ENCODE results near the gene CADM2. TPM values are rescaled to one million over a fixed set of nuclear protein-coding genes. Genes with fewer than 3 reads are reported as not detected.

CADM2 gene
- total RNA-seq, 1 donor from 2014 or later: 4.4 TPM

DNA sequence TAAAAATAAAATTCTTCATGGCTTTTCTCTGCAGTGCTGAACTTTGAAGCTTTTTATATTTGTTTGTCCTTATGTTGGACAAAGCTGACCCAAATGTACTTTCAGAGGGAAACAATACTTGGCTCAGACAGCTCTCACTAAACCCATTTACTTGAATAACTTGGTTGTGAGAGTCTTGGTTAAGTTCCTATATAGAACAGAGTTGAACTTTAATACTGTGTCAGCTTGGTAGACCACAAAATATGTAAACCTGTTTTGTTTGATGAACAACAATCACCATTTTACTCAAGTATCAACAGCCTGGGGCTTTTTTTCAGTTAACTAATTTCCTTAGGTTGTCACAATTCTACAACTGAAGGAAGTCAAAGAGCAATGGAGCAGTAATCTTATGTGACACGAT, 211.9 kb downstream of the CADM2 start:
- TF ChIP-seq, protein P1, sequence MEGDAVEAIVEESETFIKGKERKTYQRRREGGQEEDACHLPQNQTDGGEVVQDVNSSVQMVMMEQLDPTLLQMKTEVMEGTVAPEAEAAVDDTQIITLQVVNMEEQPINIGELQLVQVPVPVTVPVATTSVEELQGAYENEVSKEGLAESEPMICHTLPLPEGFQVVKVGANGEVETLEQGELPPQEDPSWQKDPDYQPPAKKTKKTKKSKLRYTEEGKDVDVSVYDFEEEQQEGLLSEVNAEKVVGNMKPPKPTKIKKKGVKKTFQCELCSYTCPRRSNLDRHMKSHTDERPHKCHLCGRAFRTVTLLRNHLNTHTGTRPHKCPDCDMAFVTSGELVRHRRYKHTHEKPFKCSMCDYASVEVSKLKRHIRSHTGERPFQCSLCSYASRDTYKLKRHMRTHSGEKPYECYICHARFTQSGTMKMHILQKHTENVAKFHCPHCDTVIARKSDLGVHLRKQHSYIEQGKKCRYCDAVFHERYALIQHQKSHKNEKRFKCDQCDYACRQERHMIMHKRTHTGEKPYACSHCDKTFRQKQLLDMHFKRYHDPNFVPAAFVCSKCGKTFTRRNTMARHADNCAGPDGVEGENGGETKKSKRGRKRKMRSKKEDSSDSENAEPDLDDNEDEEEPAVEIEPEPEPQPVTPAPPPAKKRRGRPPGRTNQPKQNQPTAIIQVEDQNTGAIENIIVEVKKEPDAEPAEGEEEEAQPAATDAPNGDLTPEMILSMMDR (IDR thresholded peaks at IDR 0.05; ENCODE audit: unreplicated experiment): no peak
- DNase-seq (ENCODE audit: low spot score, unreplicated experiment): no peak

DNA sequence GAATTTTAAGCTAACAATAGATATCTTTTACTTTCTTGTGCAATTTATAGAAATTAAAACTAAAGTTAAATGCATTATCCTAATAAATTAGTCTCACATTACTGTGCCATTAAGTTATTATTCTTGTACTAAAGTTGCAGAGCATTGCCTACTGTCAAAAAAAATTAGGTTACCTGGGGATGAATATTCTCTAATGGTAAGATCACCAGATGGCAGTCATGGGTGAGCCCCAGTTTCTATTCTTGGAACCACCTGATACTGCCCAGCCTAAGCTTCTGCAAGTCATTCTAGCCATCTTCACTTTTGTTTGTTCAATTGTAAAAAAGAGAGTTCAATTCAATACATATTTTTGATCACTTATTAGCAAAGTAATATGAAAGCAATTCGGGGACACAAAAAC, 213.2 kb downstream of the CADM2 start:
- Mint-ChIP-seq H3K27me3 (no peaks in the 10 kb centered on the region), H3K9me3 (ENCODE audit: low read depth) (no peaks in the 10 kb centered on the region), H3K4me1 (ENCODE audit: low read depth) (no peaks in the 10 kb centered on the region), H3K36me3 (ENCODE audit: insufficient read depth) (no peaks in the 10 kb centered on the region), H3K4me3 (ENCODE audit: low read depth) (no peak overlapping the region), H3K27ac (no peak overlapping the region)
- TF ChIP-seq, protein P1 (IDR thresholded peaks at IDR 0.05; ENCODE audit: unreplicated experiment): no peak
- no peak for DNase-seq (ENCODE audit: low spot score, unreplicated experiment)

More for the DNA sequence above, 211.9 kb downstream of the CADM2 start:
- Mint-ChIP-seq H3K4me1 (ENCODE audit: low read depth) (no peaks in the 10 kb centered on the region), H3K9me3 (ENCODE audit: low read depth) (no peaks in the 10 kb centered on the region), H3K36me3 (ENCODE audit: insufficient read depth) (no peaks in the 10 kb centered on the region), H3K27ac (no peak overlapping the region), H3K4me3 (ENCODE audit: low read depth) (no peak overlapping the region), H3K27me3 (no peaks in the 10 kb centered on the region)

DNA sequence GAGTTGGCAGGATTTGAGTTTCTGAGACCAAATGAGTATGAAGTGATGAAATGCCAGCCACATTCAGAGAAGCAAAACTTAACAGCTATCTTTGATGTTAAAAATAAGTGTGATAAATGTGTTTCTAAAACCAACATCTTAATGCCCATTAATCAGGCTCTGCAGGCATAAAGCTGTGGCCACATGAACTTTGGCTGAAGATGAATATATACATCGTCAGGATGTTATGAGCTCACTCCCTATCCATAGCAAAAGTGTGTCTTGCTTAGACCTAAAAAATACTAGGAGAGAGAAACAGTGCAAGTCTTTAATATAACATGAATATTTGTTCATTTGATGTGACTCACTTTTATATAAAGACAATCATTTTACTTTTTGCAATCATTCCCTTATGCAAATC, 218.0 kb downstream of the CADM2 start:
- Mint-ChIP-seq H3K4me1 (ENCODE audit: low read depth) (no peaks in the 10 kb centered on the region), H3K27ac (no peak overlapping the region), H3K9me3 (ENCODE audit: low read depth) (no peaks in the 10 kb centered on the region), H3K27me3 (no peaks in the 10 kb centered on the region), H3K4me3 (ENCODE audit: low read depth) (no peak overlapping the region), H3K36me3 (ENCODE audit: insufficient read depth) (no peaks in the 10 kb centered on the region)
- DNase-seq (ENCODE audit: low spot score, unreplicated experiment): no peak
- TF ChIP-seq, protein P1 (IDR thresholded peaks at IDR 0.05; ENCODE audit: unreplicated experiment): no peak

DNA sequence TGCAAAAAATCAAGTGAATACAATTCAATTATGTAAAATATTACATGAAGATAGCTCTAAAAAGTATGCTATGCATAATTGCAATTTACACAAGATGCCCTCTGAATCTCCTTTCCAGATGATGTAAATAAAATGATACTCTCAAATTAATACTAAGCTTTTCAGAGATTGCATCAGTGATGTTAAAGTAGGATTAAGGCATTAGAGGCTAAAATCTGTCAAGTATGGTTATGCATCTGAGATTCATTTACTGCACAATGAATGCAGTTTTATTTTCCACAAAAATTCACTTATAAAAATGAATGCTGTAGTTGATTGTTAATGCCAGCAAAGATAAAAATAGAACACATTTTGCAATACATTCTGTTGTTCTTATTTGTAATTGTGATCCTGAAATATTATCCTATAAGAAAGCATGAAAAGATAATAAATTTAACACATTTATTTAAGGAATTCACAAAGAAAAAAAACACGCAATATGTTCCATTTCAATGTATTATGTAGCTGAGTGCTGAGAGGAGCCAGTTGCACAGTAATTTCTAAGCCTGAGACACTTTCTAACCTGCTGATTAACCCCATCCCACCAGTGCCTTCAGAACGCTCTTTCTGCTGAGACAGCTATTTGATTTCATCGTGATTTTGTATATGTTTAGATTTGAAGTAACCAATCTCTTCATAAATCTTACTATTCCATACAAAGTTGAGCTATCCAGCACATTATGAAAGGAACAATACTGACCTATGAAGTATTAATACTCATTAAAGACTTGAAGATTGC, 224.4 kb downstream of the CADM2 start:
- H3K9me3 Mint-ChIP-seq (ENCODE audit: low read depth): no peaks in the 10 kb centered on the region
- H3K4me1 Mint-ChIP-seq (ENCODE audit: low read depth): peaks cover 6% of the 10 kb centered on the region
- H3K27ac Mint-ChIP-seq: no peak overlapping the region
- TF ChIP-seq, protein P1 (IDR thresholded peaks at IDR 0.05; ENCODE audit: unreplicated experiment): no peak
- DNase-seq (ENCODE audit: low spot score, unreplicated experiment): no peak
- H3K27me3 Mint-ChIP-seq: no peaks in the 10 kb centered on the region
- no peak overlapping the region for H3K4me3 Mint-ChIP-seq (ENCODE audit: low read depth)
- H3K36me3 Mint-ChIP-seq (ENCODE audit: insufficient read depth): no peaks in the 10 kb centered on the region

DNA sequence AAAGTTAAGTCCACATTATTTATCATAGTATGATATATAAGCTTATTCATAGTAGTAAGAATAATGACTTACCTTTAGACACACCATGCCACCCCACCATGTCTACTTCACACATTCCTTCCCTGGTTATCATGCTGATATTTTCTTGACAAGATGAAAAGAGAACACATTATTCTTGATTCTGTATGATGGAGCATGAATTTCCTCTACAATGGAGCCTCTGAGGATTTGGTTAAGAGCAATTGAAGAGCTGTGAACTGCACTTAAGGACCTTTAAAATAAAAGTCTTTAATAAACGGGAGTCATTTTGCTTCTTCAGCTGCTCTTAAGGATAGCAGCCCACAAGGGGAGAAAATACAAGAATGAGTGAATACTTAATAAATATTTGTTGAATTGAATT, 226.7 kb downstream of the CADM2 start:
- no peaks in the 10 kb centered on the region for H3K36me3 Mint-ChIP-seq (ENCODE audit: insufficient read depth)
- H3K27me3 Mint-ChIP-seq: no peaks in the 10 kb centered on the region
- H3K27ac Mint-ChIP-seq: no peak overlapping the region
- no peaks in the 10 kb centered on the region for H3K9me3 Mint-ChIP-seq (ENCODE audit: low read depth)
- H3K4me3 Mint-ChIP-seq (ENCODE audit: low read depth): no peak overlapping the region
- TF ChIP-seq, protein P1 (IDR thresholded peaks at IDR 0.05; ENCODE audit: unreplicated experiment): no peak
- no peak for DNase-seq (ENCODE audit: low spot score, unreplicated experiment)
- H3K4me1 Mint-ChIP-seq (ENCODE audit: low read depth): peaks cover 6% of the 10 kb centered on the region
